CD4-positive, alpha-beta T cell treated with Interleukin-6 at 100 ng/mL for 8 hours (primary cell): ENCODE data around the gene MRPS21.
"Not testable (repeated sequence)": the region's sequence is repeated elsewhere in the genome, so short reads cannot be mapped to it uniquely, and the experiment has no call there.

ENCODE experiments used
- DNase-seq: peaks from one replicate; pipeline ENCODE4 v3.0.0-alpha.2; 2020; ENCODE audit warnings: mixed read lengths, low spot score

MRPS21 gene

DNA sequence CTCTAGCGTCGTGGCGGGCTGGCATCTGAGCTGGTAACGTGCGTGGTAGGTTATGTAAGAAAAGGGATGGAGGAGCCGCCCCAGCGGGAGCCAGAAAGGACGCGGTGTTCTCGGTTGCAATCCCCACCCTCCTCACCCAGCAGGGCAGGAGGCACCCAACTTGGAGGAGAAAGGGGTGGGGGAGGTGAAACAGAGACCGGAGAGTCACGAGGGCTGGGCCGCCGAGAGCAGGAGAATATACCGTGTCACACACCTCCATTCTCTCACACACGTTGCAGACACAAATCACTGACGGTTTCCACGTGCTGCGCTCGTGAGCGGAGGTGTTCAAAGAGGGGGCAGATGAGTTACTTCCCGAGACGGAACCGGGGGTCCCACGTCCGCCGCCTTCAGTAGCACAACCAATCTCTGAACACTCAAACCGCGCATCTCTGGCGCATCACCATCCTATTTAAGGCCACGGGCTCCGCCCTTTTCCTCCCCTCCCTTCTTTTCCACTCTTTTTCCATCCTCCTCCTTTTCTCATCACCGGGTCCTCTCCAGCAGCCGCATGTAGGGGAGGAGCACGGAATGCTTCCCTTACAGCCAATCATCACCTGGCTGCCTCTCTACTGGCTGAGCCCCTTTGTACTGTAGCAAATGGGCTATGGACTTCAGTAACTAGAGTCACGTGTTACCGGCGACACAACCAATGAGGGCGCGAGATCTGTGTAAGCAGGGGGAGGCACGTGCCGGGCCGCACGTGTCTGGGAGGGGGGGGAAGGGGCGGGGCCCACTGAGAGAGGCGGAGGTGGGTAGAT, 11.7 kb upstream of the MRPS21 start, which contains the start of gene CIART:
TSS of gene CIART (plus strand) at position 797 of the 800 bp plus-strand sequence. CDS start 714 bp downstream, outside the sequence.
- peak; percentile 88 for DNase-seq

- peak; percentile 6 for DNase-seq
Measured at GRCh38 chr1:150282558-150282958, 11.1 kb upstream of the MRPS21 start.

- no peak for DNase-seq
Measured at GRCh38 chr1:150283260-150283659, 10.4 kb upstream of the MRPS21 start.

DNA sequence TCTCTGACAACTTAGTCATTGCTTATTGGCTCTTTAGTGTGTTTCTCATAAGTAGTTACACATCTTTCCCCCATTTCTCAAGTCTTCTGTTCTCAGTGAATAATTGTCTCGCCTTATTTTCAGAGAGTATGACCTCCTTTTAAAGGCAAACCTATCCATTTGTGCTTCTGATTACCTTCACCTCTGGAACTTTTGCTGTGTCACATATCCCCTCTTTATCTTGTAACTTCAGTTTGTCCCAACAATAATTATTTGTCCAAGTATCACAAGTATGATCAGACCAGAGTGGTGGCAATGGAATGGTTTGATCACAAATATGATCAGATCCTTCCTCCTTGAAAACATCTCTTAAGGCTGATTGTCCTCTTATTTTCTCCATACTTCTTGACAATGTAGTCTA, 5.3 kb upstream of the MRPS21 start:
- no peak for DNase-seq

DNA sequence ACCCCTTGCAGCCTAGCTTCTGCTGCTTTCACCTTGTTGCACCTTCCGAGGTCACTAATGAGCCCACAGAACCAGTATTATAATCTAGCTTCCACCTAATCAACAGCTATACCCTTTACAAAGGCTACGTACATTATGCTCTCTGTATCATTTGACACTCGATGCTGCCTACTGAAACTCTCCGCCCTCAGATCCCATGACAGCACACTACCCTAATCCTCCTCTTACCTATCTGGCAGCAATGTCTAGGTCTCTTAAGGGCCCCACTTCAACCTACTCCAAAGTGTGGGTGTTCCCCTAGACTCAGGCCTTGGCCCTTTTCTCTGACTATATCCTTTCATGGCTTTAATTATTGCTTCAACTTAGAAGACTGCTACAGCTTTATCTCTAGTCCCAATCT, 4.8 kb upstream of the MRPS21 start:
- DNase-seq, result no peak

- DNase-seq, result no peak
Measured at GRCh38 chr1:150295476-150295875, 1.8 kb downstream of the MRPS21 start.

GRCh38 chr1:150299716-150300115, 6.1 kb downstream of the MRPS21 start:
- no peak for DNase-seq

DNA sequence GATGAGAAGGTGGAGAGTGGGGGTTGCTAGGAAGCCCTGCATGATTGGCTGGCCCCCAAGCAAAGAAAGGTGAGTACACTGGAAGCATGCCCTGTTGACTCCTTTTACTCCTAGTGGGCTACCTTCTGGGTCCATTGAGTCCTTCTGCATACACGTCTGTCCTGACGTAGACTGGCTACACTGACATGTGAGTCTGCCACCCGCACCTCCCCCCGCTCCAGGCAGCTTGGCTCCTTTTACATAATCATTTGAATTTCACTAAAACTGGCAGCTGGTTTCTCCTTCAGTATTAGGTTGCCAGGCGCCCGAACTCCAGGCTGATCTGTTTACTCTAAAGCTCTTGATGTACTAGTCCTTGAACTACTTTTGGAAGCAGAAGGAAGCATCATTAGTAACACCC, 8.7 kb downstream of the MRPS21 start:
- no peak for DNase-seq

DNA sequence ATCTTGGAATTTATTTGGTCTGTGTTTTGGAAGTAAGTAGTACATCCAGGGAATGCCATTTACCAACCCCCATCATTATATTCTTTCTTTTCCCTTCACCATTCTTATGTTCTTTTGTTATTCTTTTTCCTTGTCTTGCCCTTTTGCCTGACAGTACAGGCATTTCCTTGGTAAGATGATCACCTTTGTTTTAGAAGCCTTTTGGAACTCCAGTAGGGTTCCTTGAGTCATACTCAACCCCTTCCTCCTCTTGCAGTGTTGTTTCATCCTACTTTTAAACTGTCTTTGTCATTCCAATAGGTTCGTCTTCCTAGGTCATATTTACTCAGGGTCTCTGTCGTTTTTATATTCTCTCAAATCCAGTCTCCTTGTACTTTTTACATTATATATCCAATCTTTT, 9.2 kb downstream of the MRPS21 start:
- DNase-seq, result no peak

DNA sequence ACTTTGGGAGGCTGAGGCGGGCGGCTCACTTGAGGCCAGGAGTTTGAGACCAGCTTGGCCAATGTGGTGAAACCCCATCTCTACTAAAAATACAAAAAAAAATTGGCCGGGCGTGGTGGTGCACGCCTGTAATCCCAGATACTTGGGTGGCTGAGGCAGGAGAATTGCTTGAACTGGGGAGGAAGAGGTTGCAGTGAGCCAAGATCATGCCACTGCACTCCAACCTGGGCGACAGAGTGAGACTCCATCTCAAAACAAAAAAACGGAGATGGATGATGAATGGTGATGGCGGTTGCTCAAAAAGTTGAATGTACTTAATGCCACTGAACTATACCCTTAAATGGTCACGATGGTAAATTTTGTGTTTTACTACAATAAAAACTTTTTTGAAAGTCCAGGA, 14.9 kb downstream of the MRPS21 start:
- DNase-seq, result not testable (repeated sequence)

DNA sequence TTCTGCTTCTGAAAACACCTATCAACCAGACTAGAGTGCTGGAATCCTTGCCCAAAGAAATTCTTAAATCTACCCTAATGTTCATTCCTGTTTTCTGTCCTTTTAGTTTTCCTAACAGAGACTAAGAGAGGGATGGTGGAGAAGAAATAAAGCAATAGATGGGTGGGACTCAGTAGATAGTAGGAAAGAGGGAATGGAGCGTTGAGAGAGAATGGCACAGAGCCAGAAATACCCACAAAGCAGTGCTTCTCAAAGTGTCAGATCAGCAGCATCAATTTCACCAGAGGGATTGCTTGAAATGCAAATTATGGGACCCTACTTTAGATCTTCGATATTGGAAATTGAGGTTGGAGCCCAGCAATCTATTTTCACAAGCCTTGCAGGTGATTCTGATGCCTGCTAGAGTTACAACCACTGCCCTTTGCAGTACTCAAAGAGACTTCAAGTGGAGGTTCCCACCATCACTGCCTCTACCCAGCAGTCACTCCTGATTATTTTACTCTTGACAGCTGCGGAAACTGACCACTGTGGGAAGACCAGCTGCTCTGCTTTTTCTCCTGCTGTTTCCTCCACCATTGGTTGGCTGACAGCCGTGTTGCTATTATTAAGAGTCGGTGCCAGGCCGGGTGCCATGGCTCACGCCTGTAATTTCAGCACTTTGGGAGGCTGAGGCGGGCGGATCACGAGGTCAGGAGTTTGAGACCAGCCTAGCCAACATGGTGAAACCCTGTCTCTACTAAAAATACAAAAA, 16.3 kb downstream of the MRPS21 start:
- DNase-seq, result no peak

GRCh38 chr1:150311762-150312161, 18.1 kb downstream of the MRPS21 start:
- DNase-seq, result no peak

DNA sequence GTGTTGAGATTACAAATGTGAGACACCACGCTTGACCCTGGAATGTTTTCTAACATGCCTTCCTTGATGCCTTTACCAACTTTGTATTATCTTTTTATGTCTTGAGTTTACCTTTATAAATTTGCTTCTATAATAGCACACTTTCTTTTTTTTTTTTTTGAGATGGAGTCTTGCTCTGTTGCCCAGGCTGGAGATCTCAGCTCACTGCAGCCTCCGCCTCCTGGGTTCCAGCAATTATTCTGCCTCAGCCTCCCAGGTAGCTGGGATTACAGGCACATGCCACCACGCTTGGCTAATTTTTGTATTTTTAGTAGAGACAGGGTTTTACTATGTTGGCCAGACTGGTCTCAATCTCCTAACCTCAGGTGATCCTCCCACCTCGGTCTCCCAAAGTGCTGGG, 21.0 kb downstream of the MRPS21 start:
- DNase-seq, result not testable (repeated sequence)

DNA sequence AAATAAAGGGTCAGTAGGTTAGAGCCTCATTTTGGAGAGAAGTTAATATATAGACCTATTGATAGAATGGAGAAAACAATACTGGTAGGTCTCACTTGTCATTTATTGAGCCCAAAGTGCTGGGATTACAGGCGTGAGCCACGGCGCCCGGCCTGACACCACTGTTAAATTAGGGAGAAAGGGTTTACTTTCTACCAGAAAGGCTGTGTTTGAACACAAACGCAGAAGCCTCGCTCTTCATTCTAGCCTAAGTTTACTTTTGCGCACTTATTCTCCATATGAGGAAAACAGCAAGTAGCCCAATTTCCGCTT, 27.0 kb downstream of the MRPS21 start:
- no peak for DNase-seq

GRCh38 chr1:150321826-150322166, 28.1 kb downstream of the MRPS21 start:
- DNase-seq, result no peak

- DNase-seq, result no peak
Measured at GRCh38 chr1:150322310-150322709, 28.6 kb downstream of the MRPS21 start.

DNA sequence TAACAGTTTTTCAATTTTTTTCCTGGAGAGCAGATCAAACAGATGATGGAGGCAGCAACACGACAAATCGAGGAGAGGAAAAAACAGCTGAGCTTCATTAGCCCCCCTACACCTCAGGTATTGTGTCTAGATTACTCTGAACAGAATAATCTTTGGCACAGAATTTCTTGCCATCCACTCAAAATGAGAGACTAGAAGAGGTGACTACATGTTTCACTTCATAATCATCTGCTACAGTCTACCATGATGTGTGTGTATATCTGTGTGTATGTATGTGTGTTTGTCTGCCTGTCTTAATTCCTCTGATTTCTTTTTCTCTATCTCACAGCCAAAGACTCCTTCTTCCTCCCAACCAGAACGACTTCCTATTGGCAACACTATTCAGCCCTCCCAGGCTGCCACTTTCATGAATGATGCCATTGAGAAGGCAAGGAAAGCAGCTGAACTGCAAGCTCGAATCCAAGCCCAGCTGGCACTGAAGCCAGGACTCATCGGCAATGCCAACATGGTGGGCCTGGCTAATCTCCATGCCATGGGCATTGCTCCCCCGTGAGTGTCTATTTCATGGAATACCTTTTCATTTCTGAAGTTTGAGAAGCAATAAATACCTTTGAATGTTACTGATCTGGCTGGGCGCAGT, 39.1 kb downstream of the MRPS21 start:
- DNase-seq, result no peak

DNA sequence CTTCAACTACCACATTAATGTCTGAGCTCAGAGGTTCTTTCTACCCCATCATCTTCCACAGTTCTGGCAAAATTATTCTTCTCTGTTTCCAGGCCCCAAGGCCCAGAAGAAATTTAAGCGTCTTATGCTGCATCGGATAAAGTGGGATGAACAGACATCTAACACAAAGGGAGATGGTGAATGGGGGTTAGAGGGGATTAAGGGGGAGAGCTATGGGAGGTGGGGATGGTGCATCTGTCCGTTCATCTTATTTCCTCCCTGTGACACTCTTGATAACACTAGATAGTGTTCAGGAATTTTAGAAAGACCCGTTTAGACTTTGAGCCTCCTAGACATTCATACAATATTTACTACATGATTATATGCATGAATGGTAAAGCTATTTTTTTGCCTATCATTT, 52.7 kb downstream of the MRPS21 start:
- DNase-seq, result no peak

DNA sequence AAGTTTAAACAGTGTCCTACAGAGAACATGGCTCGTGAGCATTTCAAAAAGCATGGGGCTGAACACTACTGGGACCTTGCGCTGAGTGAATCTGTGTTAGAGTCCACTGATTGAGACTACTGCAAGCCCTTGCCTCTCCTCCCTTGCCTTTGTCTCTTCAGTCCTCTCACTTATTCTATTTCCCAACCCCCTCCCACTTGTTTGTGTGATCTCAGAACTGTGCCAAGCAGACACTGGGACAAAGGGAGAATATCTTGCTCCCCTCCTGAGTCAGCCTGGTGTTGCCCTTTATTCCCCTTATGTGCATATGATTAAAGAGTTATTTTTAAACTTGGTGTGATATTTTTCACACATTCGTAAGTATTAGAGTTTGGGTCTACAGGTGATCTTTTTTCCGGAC, 59.2 kb downstream of the MRPS21 start:
- no peak for DNase-seq
